Left lung (tissue), 10 donors: Measurements from ENCODE around the gene COL11A2. TPM values are rescaled to one million over a fixed set of nuclear protein-coding genes. Genes with fewer than 3 reads are reported as not detected.

ENCODE experiments used
- ATAC-seq: fragments of 200-7000 bp; cut with Tn5 transposase; one replicate; pipeline ENCODE4 v1.9.1; 2020; ENCODE audit warnings: moderate library complexity
- DNase-seq, 4 donors: peaks; one replicate each; pipeline ENCODE4 v3.0.0-alpha.2; 2013 to 2020
- H3K27ac ChIP-seq, 2 donors: fragments of 200-600 bp; sonication (generic) in 1 of 2; one replicate each; pipeline versions ENCODE4 v1.5.0 to v1.8.0; 2020 to 2021
- H3K27me3 ChIP-seq, 2 donors: fragments of 200-600 bp; sonication (generic) in 1 of 2; one replicate each; pipeline versions ENCODE4 v1.5.0 to v1.8.0; 2020 to 2021
- H3K36me3 ChIP-seq, 2 donors: fragments of 200-600 bp; sonication (generic) in 1 of 2; one replicate each; pipeline versions ENCODE4 v1.5.0 to v1.8.0; 2020 to 2021
- H3K4me1 ChIP-seq, 2 donors: fragments of 200-600 bp; one replicate each; pipeline ENCODE4 v1.8.0; 2021
- H3K4me3 ChIP-seq, 2 donors: fragments of 200-600 bp; sonication (generic) in 1 of 2; one replicate each; pipeline versions ENCODE4 v1.5.0 to v1.8.0; 2020 to 2021; ENCODE audit warnings: mild to moderate bottlenecking in 1 of 2
- H3K9me3 ChIP-seq, 2 donors: fragments of 200-600 bp; sonication (generic) in 1 of 2; one replicate each; pipeline versions ENCODE4 v1.5.0 to v1.8.0; 2020 to 2021
- intact Hi-C, 2 donors: fragments of 100-400 bp; cut with DNase I; formaldehyde crosslinking; loops; one replicate each; pipeline versions ENCODE4 v1.11.2 to v1.14.2; 2022
- polyA plus RNA-seq, 6 donors: library from polyadenylated mRNA; unstranded; fragments of 120-200 nt; gene quantifications; one replicate each; pipeline ENCODE4 v1.2.1, GENCODE V29; 2013; ENCODE audit not compliant: insufficient read length in 6 of 6
- total RNA-seq, 2 donors: library from RNA; stranded (reverse); fragmentation: NEBNext Ultra II Directional; extraction: Animal tissue kit (Norgen Biotek cat#: 25700); gene quantifications; one replicate each; pipeline ENCODE4 v1.2.1, GENCODE V29; 2021
- TF ChIP-seq, protein P1 (sequence below), 2 donors: fragments of 200-600 bp; sonication (generic) in 1 of 2; IDR thresholded peaks; one replicate each; pipeline versions ENCODE4 v1.5.0 to v1.8.0; 2021; ENCODE audit warnings: antibody characterized with exemption in 2 of 2
- donor health status: DM: no; HTN: yes; CAD: no.
- donor health status: DM: no; HTN: no; CAD: no.

The COL11A2 gene
- total and polyA plus RNA-seq, 8 donors: 0.45 to 9.5 (median 3.6) TPM

DNA sequence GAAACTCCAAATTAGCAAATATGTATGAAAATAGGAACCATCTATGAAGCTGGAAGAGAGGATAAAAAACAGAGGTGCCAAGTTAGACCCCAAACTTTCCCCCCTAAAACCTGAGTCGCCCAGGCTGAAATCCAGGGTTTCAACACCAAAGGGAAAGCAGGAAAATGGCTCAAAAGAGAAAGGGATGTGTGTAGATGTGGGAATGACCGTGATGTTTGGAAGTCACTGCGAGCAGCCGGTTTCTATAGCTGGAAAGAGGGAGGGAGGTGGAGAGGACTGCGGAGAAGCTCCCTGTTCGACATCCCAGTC is 20.5 kb upstream of the COL11A2 start:
- peaks cover 0 to 18% of the 10 kb centered on the region in 2 donors for H3K27me3 ChIP-seq
- no peaks in the 10 kb centered on the region for H3K9me3 ChIP-seq
- H3K27ac ChIP-seq: no peak overlapping the region
- intact Hi-C loops: no loop called here
- H3K36me3 ChIP-seq: peaks cover 0 to 31% of the 10 kb centered on the region in 2 donors
- ATAC-seq (no peak), DNase-seq (no peak)
- H3K4me1 ChIP-seq: peaks cover 9 to 32% of the 10 kb centered on the region in 2 donors
- TF ChIP-seq, protein P1, sequence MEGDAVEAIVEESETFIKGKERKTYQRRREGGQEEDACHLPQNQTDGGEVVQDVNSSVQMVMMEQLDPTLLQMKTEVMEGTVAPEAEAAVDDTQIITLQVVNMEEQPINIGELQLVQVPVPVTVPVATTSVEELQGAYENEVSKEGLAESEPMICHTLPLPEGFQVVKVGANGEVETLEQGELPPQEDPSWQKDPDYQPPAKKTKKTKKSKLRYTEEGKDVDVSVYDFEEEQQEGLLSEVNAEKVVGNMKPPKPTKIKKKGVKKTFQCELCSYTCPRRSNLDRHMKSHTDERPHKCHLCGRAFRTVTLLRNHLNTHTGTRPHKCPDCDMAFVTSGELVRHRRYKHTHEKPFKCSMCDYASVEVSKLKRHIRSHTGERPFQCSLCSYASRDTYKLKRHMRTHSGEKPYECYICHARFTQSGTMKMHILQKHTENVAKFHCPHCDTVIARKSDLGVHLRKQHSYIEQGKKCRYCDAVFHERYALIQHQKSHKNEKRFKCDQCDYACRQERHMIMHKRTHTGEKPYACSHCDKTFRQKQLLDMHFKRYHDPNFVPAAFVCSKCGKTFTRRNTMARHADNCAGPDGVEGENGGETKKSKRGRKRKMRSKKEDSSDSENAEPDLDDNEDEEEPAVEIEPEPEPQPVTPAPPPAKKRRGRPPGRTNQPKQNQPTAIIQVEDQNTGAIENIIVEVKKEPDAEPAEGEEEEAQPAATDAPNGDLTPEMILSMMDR (IDR thresholded peaks at IDR 0.05): no peak
- peak overlapping the region; percentile 35 for H3K4me3 ChIP-seq

DNA sequence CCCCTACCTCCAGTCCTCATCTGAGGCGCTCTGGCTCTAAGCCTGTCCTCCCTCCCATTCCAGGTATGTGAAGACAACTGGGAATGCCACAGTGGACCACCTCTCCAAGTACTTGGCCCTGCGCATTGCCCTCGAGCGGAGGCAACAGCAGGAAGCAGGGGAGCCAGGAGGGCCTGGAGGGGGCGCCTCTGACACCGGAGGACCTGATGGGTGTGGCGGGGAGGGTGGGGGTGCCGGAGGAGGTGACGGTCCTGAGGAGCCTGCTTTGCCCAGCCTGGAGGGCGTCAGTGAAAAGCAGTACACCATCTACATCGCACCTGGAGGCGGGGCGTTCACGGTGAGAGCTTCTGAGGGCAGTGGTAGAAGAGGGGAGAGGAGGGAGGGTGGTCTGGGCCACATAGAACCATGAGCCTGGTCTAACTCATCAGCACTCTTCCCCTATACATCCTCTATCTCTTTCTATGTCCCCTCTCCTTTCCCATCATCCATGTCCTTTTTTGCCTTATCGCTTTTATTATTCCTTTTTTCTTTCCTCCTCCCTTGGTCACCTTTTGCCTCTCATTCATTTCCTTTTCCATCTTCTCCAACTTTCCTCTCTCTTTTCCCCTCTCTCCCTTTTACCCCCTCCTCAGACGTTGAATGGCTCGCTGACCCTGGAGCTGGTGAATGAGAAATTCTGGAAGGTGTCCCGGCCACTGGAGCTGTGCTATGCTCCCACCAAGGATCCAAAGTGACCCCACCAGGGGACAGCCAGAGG is 19.6 kb upstream of the COL11A2 start:
- Histone ChIP-seq H3K27me3 (peaks cover 0 to 18% of the 10 kb centered on the region in 2 donors), H3K9me3 (no peaks in the 10 kb centered on the region), H3K36me3 (peaks cover 0 to 31% of the 10 kb centered on the region in 2 donors), H3K4me3 (no peak overlapping the region), H3K27ac (no peak overlapping the region), H3K4me1 (peaks cover 13 to 40% of the 10 kb centered on the region in 2 donors)
- TF ChIP-seq, protein P1 (IDR thresholded peaks at IDR 0.05): no peak
- DNase-seq (no peak), ATAC-seq (no peak)
- intact Hi-C loops: no loop called here

DNA sequence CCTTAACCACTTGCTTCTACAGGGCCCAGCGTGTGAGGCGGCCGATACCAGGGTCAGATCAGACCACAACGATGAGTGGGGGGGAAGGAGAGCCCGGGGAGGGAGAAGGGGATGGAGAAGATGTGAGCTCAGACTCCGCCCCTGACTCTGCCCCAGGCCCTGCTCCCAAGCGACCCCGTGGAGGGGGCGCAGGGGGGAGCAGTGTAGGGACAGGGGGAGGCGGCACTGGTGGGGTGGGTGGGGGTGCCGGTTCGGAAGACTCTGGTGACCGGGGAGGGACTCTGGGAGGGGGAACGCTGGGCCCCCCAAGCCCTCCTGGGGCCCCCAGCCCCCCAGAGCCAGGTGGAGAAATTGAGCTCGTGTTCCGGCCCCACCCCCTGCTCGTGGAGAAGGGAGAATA is 18.9 kb upstream of the COL11A2 start:
- no peak for ATAC-seq
- Histone ChIP-seq H3K4me1 (peaks cover 13 to 46% of the 10 kb centered on the region in 2 donors), H3K9me3 (no peaks in the 10 kb centered on the region), H3K27ac (no peak overlapping the region), H3K4me3 (no peak overlapping the region), H3K27me3 (peaks cover 0 to 18% of the 10 kb centered on the region in 2 donors), H3K36me3 (peaks cover 0 to 31% of the 10 kb centered on the region in 2 donors)
- intact Hi-C loops: no loop called here
- TF ChIP-seq, protein P1 (IDR thresholded peaks at IDR 0.05): no peak
- DNase-seq: no peak

- no peak overlapping the region for H3K27ac ChIP-seq
- no peak overlapping the region for H3K4me3 ChIP-seq
- TF ChIP-seq, protein P1 (IDR thresholded peaks at IDR 0.05): no peak
- peaks cover 17 to 56% of the 10 kb centered on the region in 2 donors for H3K4me1 ChIP-seq
- intact Hi-C loops: no loop called here
- peaks cover 0 to 31% of the 10 kb centered on the region in 2 donors for H3K36me3 ChIP-seq
- H3K9me3 ChIP-seq: no peaks in the 10 kb centered on the region
- peaks cover 0 to 18% of the 10 kb centered on the region in 2 donors for H3K27me3 ChIP-seq
- DNase-seq (no peak), ATAC-seq (no peak)
These were observed 17.6 kb upstream of the COL11A2 start for GRCh38 chr6:33209856-33210255.

DNA sequence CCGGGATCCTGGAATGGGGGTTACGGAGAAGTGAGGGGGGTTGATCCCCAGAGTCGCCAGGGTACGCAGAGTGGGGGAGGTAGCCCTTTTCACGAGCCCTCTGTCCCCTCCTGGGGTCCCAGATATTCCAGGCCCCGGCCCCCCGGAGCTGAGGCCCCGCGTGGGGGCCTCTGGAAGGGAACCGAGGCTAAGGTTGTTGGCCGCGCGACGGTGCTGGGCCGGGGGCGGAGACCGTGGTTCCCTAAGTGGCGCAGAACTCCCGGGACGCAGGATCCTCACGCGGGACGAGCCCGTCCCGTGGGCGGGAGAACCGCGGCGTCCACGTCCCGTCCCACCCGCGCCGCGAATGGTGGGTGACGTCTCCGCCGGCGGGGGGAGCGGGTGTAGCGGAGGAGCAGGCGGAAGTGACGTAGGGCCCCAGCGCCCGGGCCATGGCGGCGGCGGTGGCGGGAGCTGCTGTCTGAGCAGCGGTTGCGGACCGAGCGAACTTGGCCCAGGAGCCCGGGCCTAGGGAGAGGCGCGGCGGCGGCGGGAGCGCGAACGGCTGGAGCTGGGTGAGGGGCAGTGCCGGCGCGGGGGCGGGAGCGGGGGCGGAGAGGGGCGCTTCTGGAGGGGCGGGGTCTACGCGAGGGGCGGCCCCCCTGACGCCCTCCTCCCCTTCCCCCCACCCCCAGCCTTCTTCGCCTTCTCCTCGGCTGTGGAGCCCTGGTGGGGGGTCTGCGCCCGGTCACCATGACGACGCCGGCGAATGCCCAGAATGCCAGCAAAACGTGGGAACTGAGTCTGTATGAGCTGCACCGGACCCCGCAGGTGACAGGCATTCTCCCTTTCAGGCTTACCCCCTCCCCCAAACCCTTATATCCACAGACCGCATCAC is 16.1 kb upstream of the COL11A2 start, which contains the start of gene RING1:
RING1 (plus strand) TSS at position 410 of the 877 bp plus-strand sequence; CDS start at position 733, 323 bp downstream.
- DNase-seq (peak; percentile 82 to 98 (median 90)), ATAC-seq (peak; percentile 76)
- peak within 1 kb of the TSS; percentile 85 to 91 for H3K27ac ChIP-seq
- H3K4me1 ChIP-seq: peaks cover 22 to 65% of the 10 kb centered on the region in 2 donors
- peak within 1 kb of the TSS; percentile 59 to 70 for H3K4me3 ChIP-seq
- peaks cover 0 to 7% of the 10 kb centered on the region in 2 donors for H3K27me3 ChIP-seq
- TF ChIP-seq, protein P1 (IDR thresholded peaks at IDR 0.05): no peak
- H3K9me3 ChIP-seq: no peaks in the 10 kb centered on the region
- intact Hi-C loops: no loop called here
- peaks cover 0 to 37% of the 10 kb centered on the region in 2 donors for H3K36me3 ChIP-seq
